ENCODE measurements around the gene STAT4.

STAT4 gene

DNA sequence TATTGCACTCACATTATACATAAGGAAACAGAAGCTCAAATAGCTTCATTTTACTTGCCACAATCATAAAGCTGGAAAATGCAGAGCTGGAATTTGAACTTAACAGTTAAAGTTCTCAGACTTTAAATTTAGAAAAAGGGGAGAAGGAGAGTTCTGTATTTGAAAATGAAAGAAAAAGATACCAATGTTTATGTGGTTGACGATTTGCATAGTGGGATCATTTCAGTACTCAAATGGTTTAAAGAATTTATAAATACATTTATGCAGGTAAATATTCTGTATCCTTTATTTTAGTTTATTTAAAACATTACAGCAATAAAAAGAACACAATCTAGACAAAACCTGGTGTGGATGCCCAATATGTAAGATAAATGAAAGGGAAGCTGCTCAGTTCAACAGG, 25.5 kb upstream of the STAT4 start:
- no peak for DNase-seq (ENCODE audit: extremely low read depth, low read depth)
- no peak overlapping the region for H3K4me3 ChIP-seq (replicated peaks; ENCODE audit: low read depth, low read length)
- TF ChIP-seq, protein P1, sequence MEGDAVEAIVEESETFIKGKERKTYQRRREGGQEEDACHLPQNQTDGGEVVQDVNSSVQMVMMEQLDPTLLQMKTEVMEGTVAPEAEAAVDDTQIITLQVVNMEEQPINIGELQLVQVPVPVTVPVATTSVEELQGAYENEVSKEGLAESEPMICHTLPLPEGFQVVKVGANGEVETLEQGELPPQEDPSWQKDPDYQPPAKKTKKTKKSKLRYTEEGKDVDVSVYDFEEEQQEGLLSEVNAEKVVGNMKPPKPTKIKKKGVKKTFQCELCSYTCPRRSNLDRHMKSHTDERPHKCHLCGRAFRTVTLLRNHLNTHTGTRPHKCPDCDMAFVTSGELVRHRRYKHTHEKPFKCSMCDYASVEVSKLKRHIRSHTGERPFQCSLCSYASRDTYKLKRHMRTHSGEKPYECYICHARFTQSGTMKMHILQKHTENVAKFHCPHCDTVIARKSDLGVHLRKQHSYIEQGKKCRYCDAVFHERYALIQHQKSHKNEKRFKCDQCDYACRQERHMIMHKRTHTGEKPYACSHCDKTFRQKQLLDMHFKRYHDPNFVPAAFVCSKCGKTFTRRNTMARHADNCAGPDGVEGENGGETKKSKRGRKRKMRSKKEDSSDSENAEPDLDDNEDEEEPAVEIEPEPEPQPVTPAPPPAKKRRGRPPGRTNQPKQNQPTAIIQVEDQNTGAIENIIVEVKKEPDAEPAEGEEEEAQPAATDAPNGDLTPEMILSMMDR (IDR thresholded peaks at IDR 0.05; ENCODE audit: low read depth, low read length, missing control alignments): no peak

GRCh38 chr2:191174442-191174841, 23.6 kb upstream of the STAT4 start:
- TF ChIP-seq, protein P1 (IDR thresholded peaks at IDR 0.05; ENCODE audit: low read depth, low read length, missing control alignments): no peak
- H3K4me3 ChIP-seq (replicated peaks; ENCODE audit: low read depth, low read length): no peak overlapping the region
- no peak for DNase-seq (ENCODE audit: extremely low read depth, low read depth)

- TF ChIP-seq, protein P1 (IDR thresholded peaks at IDR 0.05; ENCODE audit: low read depth, low read length, missing control alignments): no peak
- H3K4me3 ChIP-seq (replicated peaks; ENCODE audit: low read depth, low read length): no peak overlapping the region
- DNase-seq (ENCODE audit: extremely low read depth, low read depth): no peak
These were observed 22.4 kb upstream of the STAT4 start for GRCh38 chr2:191173206-191173605.

GRCh38 chr2:191171708-191172355, 21.0 kb upstream of the STAT4 start:
- peak; percentile 94 for DNase-seq (ENCODE audit: extremely low read depth, low read depth)
- TF ChIP-seq, protein P1 (IDR thresholded peaks at IDR 0.05; ENCODE audit: low read depth, low read length, missing control alignments): no peak
- no peak overlapping the region for H3K4me3 ChIP-seq (replicated peaks; ENCODE audit: low read depth, low read length)

GRCh38 chr2:191171286-191171685, 20.5 kb upstream of the STAT4 start:
- no peak for DNase-seq (ENCODE audit: extremely low read depth, low read depth)
- no peak overlapping the region for H3K4me3 ChIP-seq (replicated peaks; ENCODE audit: low read depth, low read length)
- TF ChIP-seq, protein P1 (IDR thresholded peaks at IDR 0.05; ENCODE audit: low read depth, low read length, missing control alignments): no peak

- DNase-seq (ENCODE audit: extremely low read depth, low read depth): no peak
- H3K4me3 ChIP-seq (replicated peaks; ENCODE audit: low read depth, low read length): no peak overlapping the region
- TF ChIP-seq, protein P1 (IDR thresholded peaks at IDR 0.05; ENCODE audit: low read depth, low read length, missing control alignments): no peak
These were observed 20.0 kb upstream of the STAT4 start for GRCh38 chr2:191170773-191171172.

GRCh38 chr2:191170301-191170636, 19.5 kb upstream of the STAT4 start:
- TF ChIP-seq, protein P1 (IDR thresholded peaks at IDR 0.05; ENCODE audit: low read depth, low read length, missing control alignments): no peak
- H3K4me3 ChIP-seq (replicated peaks; ENCODE audit: low read depth, low read length): no peak overlapping the region
- no peak for DNase-seq (ENCODE audit: extremely low read depth, low read depth)

All from HFF-Myc (cell line).